Activated CD8-positive, alpha-beta T cell treated with anti-CD3 and anti-CD28 coated beads for 36 hours (primary cell): ENCODE data around the gene FBXO2. TPM values are rescaled to one million over a fixed set of nuclear protein-coding genes. Genes with fewer than 3 reads are reported as not detected.
A peak's percentile ranks its signal among the peaks of the same experiment; 100 is the strongest.

Experiments
- ATAC-seq: fragments of 200-7000 bp; cut with Tn5 transposase; one replicate; pipeline ENCODE4 v1.10.0; 2021; ENCODE audit warnings: mild to moderate bottlenecking, moderate library complexity
- CTCF ChIA-PET: fragments of 350-600 bp; sonication (Branson Sonifier 250); formaldehyde crosslinking; loops from one replicate; lab custom pipeline; 2021; ENCODE audit warnings: antibody characterized with exemption; lab: Charles Lee
- POLR2A ChIA-PET: fragments of 350-600 bp; sonication (Branson Sonifier 250); formaldehyde crosslinking; loops from one replicate; lab custom pipeline; 2021; ENCODE audit warnings: antibody characterized with exemption; lab: Charles Lee
- DNase-seq: peaks from one replicate; pipeline ENCODE4 v3.0.0-alpha.2; 2020
- H3K27ac Mint-ChIP-seq: one replicate; pipeline ENCODE4 v1.8.0; 2021; ENCODE audit warnings: mild to moderate bottlenecking, mixed read lengths
- H3K27me3 Mint-ChIP-seq: one replicate; pipeline ENCODE4 v1.8.0; 2021; ENCODE audit warnings: mixed read lengths
- H3K36me3 Mint-ChIP-seq: one replicate; pipeline ENCODE4 v1.8.0; 2021; ENCODE audit warnings: low read depth, mixed read lengths
- H3K4me1 Mint-ChIP-seq: one replicate; pipeline ENCODE4 v1.8.0; 2021; ENCODE audit warnings: low read depth, mixed read lengths
- H3K4me3 Mint-ChIP-seq: one replicate; pipeline ENCODE4 v1.8.0; 2021; ENCODE audit warnings: mild to moderate bottlenecking, moderate library complexity, mixed read lengths
- H3K9me3 Mint-ChIP-seq: one replicate; pipeline ENCODE4 v1.8.0; 2021; ENCODE audit warnings: mixed read lengths
- CTCF ChIP-seq: fragments of 200-600 bp; IDR thresholded peaks from one replicate; pipeline ENCODE4 v1.8.0; 2022; ENCODE audit warnings: antibody characterized with exemption, mild to moderate bottlenecking
- intact Hi-C: fragments of 100-400 bp; cut with micrococcal nuclease; formaldehyde crosslinking; loops from one replicate; pipeline ENCODE4 v1.10.0; 2022
- total RNA-seq, 2 experiments: library from RNA; stranded (reverse); gene quantifications; one replicate each; pipeline ENCODE4 v1.2.3, GENCODE V29; 2021

Gene FBXO2
- total RNA-seq, 2 experiments from 2014 or later = 1.7 to 1.9 TPM

- ChIA-PET CTCF (interaction anchor here (0.6 to 12.3 kb wide), 25 partner anchors 9 to 613 kb away, joined by 3 to 136 read pairs (median 6); partner anchors contain the start of genes AGTRAP, EXOSC10 and FBXO6), POLR2A (interaction anchor here (1.2 to 7.1 kb wide), 5 partner anchors 12 to 590 kb away, joined by 4 to 42 read pairs (median 12); partner anchors contain the start of genes AGTRAP and FBXO6)
- Mint-ChIP-seq H3K9me3 (no peaks in the 10 kb centered on the region), H3K27ac (peak overlapping the region; percentile 55), H3K27me3 (no peaks in the 10 kb centered on the region), H3K4me1 (peaks cover 24% of the 10 kb centered on the region), H3K36me3 (peaks cover 3% of the 10 kb centered on the region), H3K4me3 (peak overlapping the region; percentile 69)
- intact Hi-C loops = loop anchor here (5.0 kb wide), 1 partner anchor 81 kb away; no protein-coding TSS in a partner anchor
- TF ChIP-seq CTCF = no peak
- ATAC-seq (no peak), DNase-seq (no peak)
These were observed 3.2 kb downstream of the FBXO2 start for GRCh38 chr1:11651017-11651416.

GRCh38 chr1:11650331-11650991 is 3.8 kb downstream of the FBXO2 start:
- Mint-ChIP-seq H3K27ac (peak overlapping the region; percentile 55), H3K27me3 (no peaks in the 10 kb centered on the region), H3K4me1 (peaks cover 19% of the 10 kb centered on the region), H3K36me3 (no peaks in the 10 kb centered on the region), H3K4me3 (peak overlapping the region; percentile 69), H3K9me3 (no peaks in the 10 kb centered on the region)
- POLR2A ChIA-PET = interaction anchor here (0.5 to 7.1 kb wide), 7 partner anchors 12 to 590 kb away, joined by 3 to 42 read pairs (median 11); partner anchors contain the start of genes AGTRAP and FBXO6
- DNase-seq (peak; percentile 96), ATAC-seq (peak; percentile 85)
- intact Hi-C loops = loop anchor here (5.0 kb wide), 1 partner anchor 82 kb away; no protein-coding TSS in a partner anchor
- peak; percentile 86 for TF ChIP-seq CTCF
- CTCF ChIA-PET = interaction anchor here (0.6 to 12.3 kb wide), 33 partner anchors 9 to 612 kb away, joined by 3 to 136 read pairs (median 4); partner anchors contain the start of genes AGTRAP, DISP3, EXOSC10 and FBXO6

DNA sequence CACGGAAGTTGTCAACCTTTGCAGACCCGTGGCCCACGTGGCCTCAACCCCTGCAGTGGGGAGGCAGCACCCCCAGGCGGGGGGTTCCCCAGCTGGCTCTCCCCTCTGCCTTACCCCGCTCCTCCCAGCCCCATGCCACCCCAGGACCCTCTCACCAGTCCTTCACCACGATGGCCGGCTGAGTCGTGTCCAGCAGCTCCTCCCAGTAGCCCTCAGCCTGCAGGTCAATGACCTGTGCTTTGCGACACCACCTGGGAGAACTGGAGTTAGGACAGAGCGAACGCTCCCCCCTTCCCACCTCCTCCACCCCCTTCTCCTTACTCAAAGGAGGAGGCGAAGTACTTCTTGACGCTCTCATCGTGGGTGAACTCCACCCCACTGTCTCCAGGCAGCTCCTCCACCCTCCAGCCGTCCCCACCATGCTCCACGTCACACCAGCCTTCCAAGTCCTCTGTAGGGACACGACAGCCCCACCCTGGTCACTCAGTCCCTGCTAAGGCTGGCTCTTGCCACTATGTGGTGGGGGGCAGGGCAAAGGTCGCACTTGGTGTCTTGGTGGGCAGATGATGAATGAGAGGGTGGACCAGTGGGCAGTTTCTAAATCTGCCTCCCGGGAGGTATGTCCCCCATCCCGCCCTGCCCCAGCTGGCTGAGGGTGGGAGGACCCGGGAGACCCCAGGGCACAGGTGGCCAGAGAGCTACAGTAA is 4.5 kb downstream of the FBXO2 start:
- ATAC-seq (no peak), DNase-seq (no peak)
- Mint-ChIP-seq H3K27ac (no peak overlapping the region), H3K4me1 (peaks cover 17% of the 10 kb centered on the region), H3K27me3 (no peaks in the 10 kb centered on the region), H3K9me3 (no peaks in the 10 kb centered on the region), H3K4me3 (peak overlapping the region; percentile 48), H3K36me3 (no peaks in the 10 kb centered on the region)
- intact Hi-C loops = loop anchor here (5.0 to 10.0 kb wide), 3 partner anchors 68 to 175 kb away; partner anchors contain the start of gene DISP3
- TF ChIP-seq CTCF = no peak
- ChIA-PET CTCF (interaction anchor here (0.7 to 12.3 kb wide), 32 partner anchors 8 to 612 kb away, joined by 3 to 136 read pairs (median 4); partner anchors contain the start of genes AGTRAP, DISP3, EXOSC10 and FBXO6), POLR2A (interaction anchor here (0.5 to 7.1 kb wide), 7 partner anchors 13 to 589 kb away, joined by 3 to 42 read pairs (median 4); partner anchors contain the start of genes AGTRAP and FBXO6)

DNA sequence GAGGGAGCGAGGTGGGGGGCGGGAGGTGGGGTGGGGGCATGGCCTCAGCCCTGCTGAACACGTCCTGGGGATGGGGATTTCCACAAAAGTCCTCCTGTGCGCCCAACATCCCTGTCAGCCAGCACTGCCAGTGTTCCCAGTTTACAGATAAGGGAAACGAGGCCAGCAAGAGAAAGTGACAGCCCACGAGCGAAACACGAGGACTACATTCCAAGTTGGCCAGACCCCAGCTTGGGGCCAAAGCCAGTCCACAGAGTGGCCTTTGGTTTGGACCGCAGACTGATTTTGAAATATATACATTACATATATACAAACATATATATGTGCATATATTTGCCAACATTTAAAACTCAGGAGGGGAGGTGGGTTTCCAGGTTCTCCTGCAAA is 5.0 kb downstream of the FBXO2 start:
- intact Hi-C loops = loop anchor here (5.0 to 10.0 kb wide), 2 partner anchors 68 to 174 kb away; partner anchors contain the start of gene DISP3
- H3K4me1 Mint-ChIP-seq = peaks cover 17% of the 10 kb centered on the region
- no peak overlapping the region for H3K4me3 Mint-ChIP-seq
- H3K36me3 Mint-ChIP-seq = no peaks in the 10 kb centered on the region
- CTCF ChIA-PET = interaction anchor here (1.2 to 12.3 kb wide), 8 partner anchors 10 to 170 kb away, joined by 3 to 136 read pairs (median 6); partner anchors contain the start of genes DISP3 and FBXO6
- no peak for ATAC-seq
- no peak overlapping the region for H3K27ac Mint-ChIP-seq
- DNase-seq = no peak
- H3K9me3 Mint-ChIP-seq = no peaks in the 10 kb centered on the region
- no peak for TF ChIP-seq CTCF
- no peaks in the 10 kb centered on the region for H3K27me3 Mint-ChIP-seq
- POLR2A ChIA-PET = interaction anchor here (1.1 to 7.1 kb wide), 5 partner anchors 13 to 260 kb away, joined by 3 to 42 read pairs (median 12); partner anchors contain the start of genes AGTRAP and FBXO6
